Mesothelial cell of epicardium (in vitro differentiated cells): ENCODE results near the gene AMFR. TPM values are rescaled to one million over a fixed set of nuclear protein-coding genes. Genes with fewer than 3 reads are reported as not detected.

Experiments used
- DNase-seq, 2 experiments: peaks; one replicate each; pipeline ENCODE4 v3.0.0; 2021; ENCODE audit warnings: low spot score in 2 of 2; ENCODE audit not compliant: unreplicated experiment in 2 of 2
- H3K27ac Mint-ChIP-seq: 2 replicates; pipeline ENCODE4 v1.8.0; 2021; ENCODE audit warnings: mixed read lengths
- H3K27me3 Mint-ChIP-seq: 2 replicates; pipeline ENCODE4 v1.8.0; 2021; ENCODE audit warnings: low read depth, mixed read lengths
- H3K36me3 Mint-ChIP-seq: 2 replicates; pipeline ENCODE4 v1.8.0; 2021; ENCODE audit warnings: mixed read lengths
- H3K4me1 Mint-ChIP-seq: 2 replicates; pipeline ENCODE4 v1.8.0; 2021; ENCODE audit warnings: mixed read lengths
- H3K4me3 Mint-ChIP-seq: 2 replicates; pipeline ENCODE4 v1.8.0; 2021; ENCODE audit warnings: mild to moderate bottlenecking, moderate library complexity, mixed read lengths
- H3K9me3 Mint-ChIP-seq: 2 replicates; pipeline ENCODE4 v1.8.0; 2021; ENCODE audit warnings: mixed read lengths
- CTCF ChIP-seq: fragments of 200-600 bp; sonication (generic); IDR thresholded peaks from one replicate; pipeline ENCODE4 v1.5.0; 2021; ENCODE audit warnings: antibody characterized with exemption; ENCODE audit not compliant: unreplicated experiment
- total RNA-seq: library from RNA; stranded (reverse); gene quantifications from 3 replicates; pipeline ENCODE4 v1.2.1, GENCODE V29; 2021

The AMFR gene
- total RNA-seq, 1 donor from 2014 or later = 60.0 TPM

- Mint-ChIP-seq H3K4me3 (no peak overlapping the region), H3K9me3 (no peaks in the 10 kb centered on the region), H3K36me3 (peaks cover 26% of the 10 kb centered on the region), H3K27ac (no peak overlapping the region), H3K27me3 (no peaks in the 10 kb centered on the region), H3K4me1 (peaks cover 5% of the 10 kb centered on the region)
- no peak for TF ChIP-seq CTCF
- no peak for DNase-seq
Observed at GRCh38 chr16:56363781-56364565, 61.4 kb downstream of the AMFR start.

GRCh38 chr16:56363181-56363716 lies 62.1 kb downstream of the AMFR start:
- H3K36me3 Mint-ChIP-seq = peaks cover 19% of the 10 kb centered on the region
- no peak for TF ChIP-seq CTCF
- H3K4me3 Mint-ChIP-seq = no peak overlapping the region
- no peaks in the 10 kb centered on the region for H3K9me3 Mint-ChIP-seq
- H3K27me3 Mint-ChIP-seq = no peaks in the 10 kb centered on the region
- H3K4me1 Mint-ChIP-seq = peaks cover 8% of the 10 kb centered on the region
- no peak for DNase-seq
- no peak overlapping the region for H3K27ac Mint-ChIP-seq

GRCh38 chr16:56362706-56363105 lies 62.6 kb downstream of the AMFR start:
- H3K27ac Mint-ChIP-seq = no peak overlapping the region
- no peak for TF ChIP-seq CTCF
- no peak for DNase-seq
- H3K36me3 Mint-ChIP-seq = peaks cover 18% of the 10 kb centered on the region
- H3K4me1 Mint-ChIP-seq = peaks cover 11% of the 10 kb centered on the region
- no peak overlapping the region for H3K4me3 Mint-ChIP-seq
- no peaks in the 10 kb centered on the region for H3K9me3 Mint-ChIP-seq
- no peaks in the 10 kb centered on the region for H3K27me3 Mint-ChIP-seq

- Mint-ChIP-seq H3K36me3 (peaks cover 13% of the 10 kb centered on the region), H3K4me1 (peaks cover 16% of the 10 kb centered on the region), H3K9me3 (no peaks in the 10 kb centered on the region), H3K27me3 (no peaks in the 10 kb centered on the region), H3K4me3 (no peak overlapping the region), H3K27ac (no peak overlapping the region)
- peak in 1 of 2 experiments; percentile 7 for DNase-seq
- no peak for TF ChIP-seq CTCF
Observed at GRCh38 chr16:56362057-56362655, 63.2 kb downstream of the AMFR start.

- DNase-seq = peak in 1 of 2 experiments; percentile 34
- Mint-ChIP-seq H3K27ac (no peak overlapping the region), H3K27me3 (no peaks in the 10 kb centered on the region), H3K9me3 (no peaks in the 10 kb centered on the region), H3K4me3 (no peak overlapping the region), H3K4me1 (peaks cover 32% of the 10 kb centered on the region), H3K36me3 (peaks cover 11% of the 10 kb centered on the region)
- TF ChIP-seq CTCF = no peak
Observed at GRCh38 chr16:56360117-56361008, 65.0 kb downstream of the AMFR start.
